Measurements from ENCODE around the gene ZNF195.

DNA sequence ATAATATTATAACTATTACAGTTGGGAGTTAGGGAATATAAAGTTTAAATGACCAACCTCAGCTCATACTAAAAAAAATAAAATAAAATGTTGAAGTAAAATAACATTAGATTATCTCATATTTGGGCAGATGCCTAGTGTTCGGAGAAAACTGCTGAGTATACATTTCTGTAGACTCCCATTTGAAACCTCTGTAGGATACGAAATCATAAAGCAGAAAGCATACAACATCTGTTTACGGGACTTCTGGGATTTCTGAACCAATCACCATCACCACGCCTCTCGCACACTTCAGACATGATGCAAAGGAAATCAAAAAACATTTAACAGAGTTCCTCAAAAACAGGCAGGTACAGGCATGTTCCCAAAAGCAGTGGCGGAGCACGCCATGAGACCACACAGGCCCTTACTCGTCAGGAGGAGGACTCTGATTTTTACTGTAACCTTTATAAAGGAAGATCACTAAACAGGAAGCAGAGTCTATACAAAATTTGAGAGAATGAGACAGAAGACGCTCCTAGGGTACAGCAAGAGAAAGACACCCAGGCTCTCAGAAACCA lies 8.6 kb downstream of the ZNF195 start:
- TF ChIP-seq, protein P1, sequence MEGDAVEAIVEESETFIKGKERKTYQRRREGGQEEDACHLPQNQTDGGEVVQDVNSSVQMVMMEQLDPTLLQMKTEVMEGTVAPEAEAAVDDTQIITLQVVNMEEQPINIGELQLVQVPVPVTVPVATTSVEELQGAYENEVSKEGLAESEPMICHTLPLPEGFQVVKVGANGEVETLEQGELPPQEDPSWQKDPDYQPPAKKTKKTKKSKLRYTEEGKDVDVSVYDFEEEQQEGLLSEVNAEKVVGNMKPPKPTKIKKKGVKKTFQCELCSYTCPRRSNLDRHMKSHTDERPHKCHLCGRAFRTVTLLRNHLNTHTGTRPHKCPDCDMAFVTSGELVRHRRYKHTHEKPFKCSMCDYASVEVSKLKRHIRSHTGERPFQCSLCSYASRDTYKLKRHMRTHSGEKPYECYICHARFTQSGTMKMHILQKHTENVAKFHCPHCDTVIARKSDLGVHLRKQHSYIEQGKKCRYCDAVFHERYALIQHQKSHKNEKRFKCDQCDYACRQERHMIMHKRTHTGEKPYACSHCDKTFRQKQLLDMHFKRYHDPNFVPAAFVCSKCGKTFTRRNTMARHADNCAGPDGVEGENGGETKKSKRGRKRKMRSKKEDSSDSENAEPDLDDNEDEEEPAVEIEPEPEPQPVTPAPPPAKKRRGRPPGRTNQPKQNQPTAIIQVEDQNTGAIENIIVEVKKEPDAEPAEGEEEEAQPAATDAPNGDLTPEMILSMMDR (IDR thresholded peaks at IDR 0.05), result no peak
- no peak for TF ChIP-seq EP300 (IDR thresholded peaks at IDR 0.05)
- TF ChIP-seq POLR2A (IDR thresholded peaks at IDR 0.05), result no peak

Data from suprapubic skin (tissue), 3 donors.